Astrocyte of the cerebellum (primary cell): ENCODE data around the gene SMIM17.
A peak's percentile ranks its signal among the peaks of the same experiment; 100 is the strongest.
"Not testable (repeated sequence)": the region's sequence is repeated elsewhere in the genome, so short reads cannot be mapped to it uniquely, and the experiment has no call there.

ENCODE experiments used
- DNase-seq: peaks from one replicate; pipeline ENCODE4 v3.0.0-alpha.2; 2011; ENCODE audit warnings: low read depth
- H3K4me3 ChIP-seq: 2 replicates; pipeline ENCODE4 v1.5.1; 2011; ENCODE audit warnings: mild to moderate bottlenecking, low read depth, low read length, moderate library complexity
- CTCF ChIP-seq: IDR thresholded peaks from 2 replicates; pipeline ENCODE4 v1.5.1; 2012; ENCODE audit warnings: low read length, low read depth, moderate library complexity, mild to moderate bottlenecking; ENCODE audit errors: missing control alignments
- in situ Hi-C: cut with HindIII; loops from 2 replicates; pipeline ENCODE4 v1.10.0; 2017; ENCODE audit warnings: low sequenced_read_pairs

SMIM17 gene

GRCh38 chr19:56671613-56671994 lies 28.6 kb downstream of the SMIM17 start, which contains the start of gene ZNF835:
TSS of gene ZNF835 (minus strand) at chr19:56671757. CDS start at chr19:56665198, 6,559 bp downstream.
- in situ Hi-C loops, result no loop called here
- TF ChIP-seq CTCF, result no peak
- H3K4me3 ChIP-seq, result peak within 1 kb of the TSS; percentile 29
- peak; percentile 0 for DNase-seq

- DNase-seq, H3K4me3 ChIP-seq, in situ Hi-C loops: not testable (repeated sequence)
Measured at GRCh38 chr19:56672610-56673009, 29.7 kb downstream of the SMIM17 start.

GRCh38 chr19:56678205-56678604 lies 35.2 kb downstream of the SMIM17 start:
- in situ Hi-C loops, result no loop called here
- no peak for DNase-seq
- TF ChIP-seq CTCF, result no peak
- H3K4me3 ChIP-seq, result no peak overlapping the region

- in situ Hi-C loops, result no loop called here
- no peak for TF ChIP-seq CTCF
- no peak for DNase-seq
- no peak overlapping the region for H3K4me3 ChIP-seq
Measured at GRCh38 chr19:56681702-56682101, 38.7 kb downstream of the SMIM17 start.

GRCh38 chr19:56683116-56683515 lies 40.2 kb downstream of the SMIM17 start:
- in situ Hi-C loops, result no loop called here
- H3K4me3 ChIP-seq, result no peak overlapping the region
- TF ChIP-seq CTCF, result no peak

GRCh38 chr19:56687031-56687430 lies 44.1 kb downstream of the SMIM17 start:
- no peak overlapping the region for H3K4me3 ChIP-seq
- TF ChIP-seq CTCF, result no peak
- in situ Hi-C loops, result no loop called here
- DNase-seq, result no peak

More at GRCh38 chr19:56683116-56683515, 40.2 kb downstream of the SMIM17 start:
- DNase-seq, result no peak

GRCh38 chr19:56689198-56689597 lies 46.2 kb downstream of the SMIM17 start:
- DNase-seq, result no peak
- no peak overlapping the region for H3K4me3 ChIP-seq
- in situ Hi-C loops, result no loop called here
- no peak for TF ChIP-seq CTCF
